Panc1 (cell line): Measurements from ENCODE around the gene PRKCB.

ENCODE experiments used
- CTCF ChIP-seq: fragments of 450-650 bp; IDR thresholded peaks from 2 replicates; pipeline ENCODE4 v1.5.1; 2017; ENCODE audit warnings: mild to moderate bottlenecking
- POLR2AphosphoS5 ChIP-seq: IDR thresholded peaks from 2 replicates; pipeline ENCODE4 v1.6.1; 2012; ENCODE audit warnings: mild to moderate bottlenecking, low read depth, low read length, moderate library complexity
- REST ChIP-seq, 2 experiments: IDR thresholded peaks; 2 replicates each; pipeline ENCODE4 v1.6.1; 2011 to 2012; ENCODE audit warnings: low read depth in 2 of 2, control low read depth in 1 of 2, low read length in 1 of 2, mild to moderate bottlenecking in 1 of 2, moderate library complexity in 1 of 2; ENCODE audit not compliant: insufficient read depth in 1 of 2
- SIN3A ChIP-seq: IDR thresholded peaks from 2 replicates; pipeline ENCODE4 v1.6.1; 2012; ENCODE audit warnings: low read depth, mild to moderate bottlenecking, low read length, moderate library complexity, borderline replicate concordance; ENCODE audit not compliant: insufficient read depth
- TCF7L2 ChIP-seq: IDR thresholded peaks from 2 replicates; pipeline ENCODE4 v1.6.1; 2011; ENCODE audit warnings: mild to moderate bottlenecking, low read depth, low read length, inconsistent platforms

GRCh38 chr16:24085666-24086065 lies 249.9 kb downstream of the PRKCB start:
- TF ChIP-seq POLR2AphosphoS5 (no peak), CTCF (no peak), SIN3A (no peak), REST (IDR thresholded peaks at IDR 0.05; ENCODE audit: insufficient read depth in 1 of 2, low read depth in 2 of 2, low read length in 1 of 2) (no peak), TCF7L2 (no peak)
